Transverse colon (tissue), 3 donors: ENCODE measurements around the gene SLC35F3.

Experiments
- EP300 ChIP-seq: sonication (generic); formaldehyde crosslinking; IDR thresholded peaks from one replicate; pipeline ENCODE4 v1.6.1; 2017; ENCODE audit warnings: antibody characterized with exemption, low read depth
- POLR2A ChIP-seq: fragments of 450-650 bp; IDR thresholded peaks from one replicate; pipeline ENCODE4 v1.6.1; 2016; ENCODE audit warnings: antibody characterized with exemption, mild to moderate bottlenecking, moderate library complexity
- TF ChIP-seq, protein P1 (sequence below), 5 experiments: fragments of 200-600 bp in 3 of 5; fragments of 450-650 bp in 2 of 5; sonication (generic) in 3 of 5; IDR thresholded peaks; 1 replicate in 2 of 5; 2 replicates in 3 of 5; pipeline ENCODE4 v1.5.1; 2016 to 2017; ENCODE audit warnings: antibody characterized with exemption in 5 of 5, inconsistent platforms in 3 of 5, mild to moderate bottlenecking in 2 of 5, moderate library complexity in 1 of 5

DNA sequence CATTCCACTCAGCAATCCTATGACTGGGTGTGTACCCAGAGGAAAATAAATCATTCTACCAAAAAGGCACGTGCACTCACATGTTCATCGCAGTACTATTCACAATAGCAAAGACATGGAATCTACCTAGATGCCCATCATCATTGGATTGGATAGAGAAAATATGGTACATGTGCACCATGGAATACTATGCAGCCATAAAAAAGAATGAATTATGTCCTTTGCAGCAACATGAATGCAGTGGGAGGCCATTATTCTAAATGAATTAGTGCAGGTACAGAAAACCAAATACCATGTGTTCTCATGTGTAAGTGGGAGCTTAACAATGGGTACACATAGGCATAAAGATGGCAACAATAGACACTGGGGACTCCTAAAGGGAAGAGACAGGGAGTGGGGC, 39.9 kb upstream of the SLC35F3 start:
- TF ChIP-seq, protein P1, sequence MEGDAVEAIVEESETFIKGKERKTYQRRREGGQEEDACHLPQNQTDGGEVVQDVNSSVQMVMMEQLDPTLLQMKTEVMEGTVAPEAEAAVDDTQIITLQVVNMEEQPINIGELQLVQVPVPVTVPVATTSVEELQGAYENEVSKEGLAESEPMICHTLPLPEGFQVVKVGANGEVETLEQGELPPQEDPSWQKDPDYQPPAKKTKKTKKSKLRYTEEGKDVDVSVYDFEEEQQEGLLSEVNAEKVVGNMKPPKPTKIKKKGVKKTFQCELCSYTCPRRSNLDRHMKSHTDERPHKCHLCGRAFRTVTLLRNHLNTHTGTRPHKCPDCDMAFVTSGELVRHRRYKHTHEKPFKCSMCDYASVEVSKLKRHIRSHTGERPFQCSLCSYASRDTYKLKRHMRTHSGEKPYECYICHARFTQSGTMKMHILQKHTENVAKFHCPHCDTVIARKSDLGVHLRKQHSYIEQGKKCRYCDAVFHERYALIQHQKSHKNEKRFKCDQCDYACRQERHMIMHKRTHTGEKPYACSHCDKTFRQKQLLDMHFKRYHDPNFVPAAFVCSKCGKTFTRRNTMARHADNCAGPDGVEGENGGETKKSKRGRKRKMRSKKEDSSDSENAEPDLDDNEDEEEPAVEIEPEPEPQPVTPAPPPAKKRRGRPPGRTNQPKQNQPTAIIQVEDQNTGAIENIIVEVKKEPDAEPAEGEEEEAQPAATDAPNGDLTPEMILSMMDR (IDR thresholded peaks at IDR 0.05) = no peak
- TF ChIP-seq POLR2A = no peak
- TF ChIP-seq EP300 = no peak
